Activated B cell treated with CpG ODN at 0.5 μM for 24 hours (primary cell): ENCODE measurements around the gene SLC4A2. TPM values are rescaled to one million over a fixed set of nuclear protein-coding genes. Genes with fewer than 3 reads are reported as not detected.

Experiments
- ATAC-seq: fragments of 200-7000 bp; cut with Tn5 transposase; one replicate; pipeline ENCODE4 v1.10.0; 2021; ENCODE audit warnings: low read depth, mild to moderate bottlenecking, moderate library complexity
- CTCF ChIA-PET: fragments of 350-600 bp; sonication (Branson Sonifier 250); formaldehyde crosslinking; loops from one replicate; lab custom pipeline; 2021; ENCODE audit warnings: antibody characterized with exemption; lab: Charles Lee
- POLR2A ChIA-PET: fragments of 350-600 bp; sonication (Branson Sonifier 250); formaldehyde crosslinking; loops from one replicate; lab custom pipeline; 2021; ENCODE audit warnings: antibody characterized with exemption; lab: Charles Lee
- DNase-seq: peaks from one replicate; pipeline ENCODE4 v3.0.0; 2022
- H3K27ac Mint-ChIP-seq: one replicate; pipeline ENCODE4 v1.8.0; 2020; ENCODE audit warnings: mixed read lengths
- H3K27me3 Mint-ChIP-seq: one replicate; pipeline ENCODE4 v1.8.0; 2021; ENCODE audit warnings: mixed read lengths
- H3K36me3 Mint-ChIP-seq: one replicate; pipeline ENCODE4 v1.8.0; 2021; ENCODE audit warnings: low read depth, mixed read lengths
- H3K4me1 Mint-ChIP-seq: one replicate; pipeline ENCODE4 v1.8.0; 2021; ENCODE audit warnings: mixed read lengths
- H3K4me3 Mint-ChIP-seq: one replicate; pipeline ENCODE4 v1.8.0; 2020; ENCODE audit warnings: mild to moderate bottlenecking, mixed read lengths
- H3K9me3 Mint-ChIP-seq: one replicate; pipeline ENCODE4 v1.8.0; 2020; ENCODE audit warnings: mixed read lengths
- CTCF ChIP-seq: fragments of 200-600 bp; IDR thresholded peaks from one replicate; pipeline ENCODE4 v1.8.0; 2022; ENCODE audit warnings: antibody characterized with exemption, mild to moderate bottlenecking
- intact Hi-C: fragments of 100-400 bp; cut with micrococcal nuclease; formaldehyde crosslinking; loops from one replicate; pipeline ENCODE4 v1.15.1; 2024
- total RNA-seq: library from RNA; stranded (reverse); gene quantifications from 2 replicates; pipeline ENCODE4 v1.2.3, GENCODE V29; 2022

Gene SLC4A2
- total RNA-seq, 1 donor from 2014 or later = 72.5 TPM

- peak within 1 kb of the TSS; percentile 92 for H3K4me3 Mint-ChIP-seq
- H3K27me3 Mint-ChIP-seq = peaks cover 1% of the 10 kb centered on the region
- intact Hi-C loops = loop anchor here (10.0 kb wide), 2 partner anchors 287 to 1223 kb away; partner anchors contain the start of genes NUB1 and ZNF862
- CTCF ChIA-PET = no interaction called here
- H3K9me3 Mint-ChIP-seq = no peaks in the 10 kb centered on the region
- POLR2A ChIA-PET = interaction anchor here (0.5 kb wide), 1 partner anchor 19 kb away, joined by 3 read pairs; no protein-coding TSS in a partner anchor
- peak within 1 kb of the TSS; percentile 89 for H3K27ac Mint-ChIP-seq
- ATAC-seq (peak; percentile 1), DNase-seq (no peak)
- peaks cover 38% of the 10 kb centered on the region for H3K4me1 Mint-ChIP-seq
- peaks cover 7% of the 10 kb centered on the region for H3K36me3 Mint-ChIP-seq
- TF ChIP-seq CTCF = no peak
Measured at GRCh38 chr7:151057506-151057988, 1.8 kb upstream of the SLC4A2 start, which contains the start of gene CDK5. Gene CDK5 (minus strand): TSS chr7:151057897. CDS start chr7:151057848, 49 bp downstream.

- intact Hi-C loops = loop anchor here (1.0 to 10.0 kb wide), 10 partner anchors 22 to 1223 kb away; partner anchors contain the start of genes ABCB8, ABCF2, CHPF2 and FASTK
- ChIA-PET POLR2A (interaction anchor here (0.6 to 3.2 kb wide), 4 partner anchors 22 to 53 kb away, joined by 5 to 19 read pairs (median 10); partner anchors contain the start of genes ABCB8, FASTK and TMUB1), CTCF (no interaction called here)
- ATAC-seq (peak; percentile 93), DNase-seq (peak; percentile 91)
- Mint-ChIP-seq H3K36me3 (peaks cover 7% of the 10 kb centered on the region), H3K4me1 (peaks cover 36% of the 10 kb centered on the region), H3K27me3 (no peaks in the 10 kb centered on the region), H3K9me3 (no peaks in the 10 kb centered on the region), H3K27ac (peak overlapping the region; percentile 89), H3K4me3 (peak overlapping the region; percentile 92)
- TF ChIP-seq CTCF = no peak
Measured at GRCh38 chr7:151057989-151058780, 1.2 kb upstream of the SLC4A2 start.

- Mint-ChIP-seq H3K4me1 (peaks cover 36% of the 10 kb centered on the region), H3K4me3 (peak overlapping the region; percentile 92), H3K9me3 (no peaks in the 10 kb centered on the region), H3K27ac (peak overlapping the region; percentile 89), H3K27me3 (no peaks in the 10 kb centered on the region), H3K36me3 (peaks cover 10% of the 10 kb centered on the region)
- TF ChIP-seq CTCF = no peak
- ATAC-seq (no peak), DNase-seq (no peak)
- ChIA-PET CTCF (no interaction called here), POLR2A (interaction anchor here (0.6 to 3.2 kb wide), 4 partner anchors 22 to 52 kb away, joined by 5 to 19 read pairs (median 10); partner anchors contain the start of genes ABCB8, FASTK and TMUB1)
- intact Hi-C loops = loop anchor here (1.0 to 10.0 kb wide), 13 partner anchors 21 to 1224 kb away; partner anchors contain the start of genes ABCB8, ABCF2, CHPF2 and FASTK
Measured at GRCh38 chr7:151058781-151059366, 515 bp upstream of the SLC4A2 start.

- no peaks in the 10 kb centered on the region for H3K9me3 Mint-ChIP-seq
- ChIA-PET POLR2A (interaction anchor here (2.6 to 3.2 kb wide), 2 partner anchors 20 to 32 kb away, joined by 14 to 19 read pairs; partner anchors contain the start of genes ABCB8 and FASTK), CTCF (interaction anchor here (0.7 kb wide), 1 partner anchor 28 kb away, joined by 3 read pairs; no protein-coding TSS in a partner anchor)
- H3K27me3 Mint-ChIP-seq = no peaks in the 10 kb centered on the region
- peaks cover 18% of the 10 kb centered on the region for H3K36me3 Mint-ChIP-seq
- no peak for ATAC-seq
- peaks cover 36% of the 10 kb centered on the region for H3K4me1 Mint-ChIP-seq
- peak overlapping the region; percentile 92 for H3K4me3 Mint-ChIP-seq
- intact Hi-C loops = no loop called here
- H3K27ac Mint-ChIP-seq = peak overlapping the region; percentile 41
- no peak for DNase-seq
- TF ChIP-seq CTCF = no peak
Measured at GRCh38 chr7:151060113-151060415, 675 bp downstream of the SLC4A2 start.
